HCT116 (cell line): ENCODE measurements around the gene CPT1B. TPM values are rescaled to one million over a fixed set of nuclear protein-coding genes. Genes with fewer than 3 reads are reported as not detected.
"Not testable (repeated sequence)": the region's sequence is repeated elsewhere in the genome, so short reads cannot be mapped to it uniquely, and the experiment has no call there.

ENCODE experiments used
- ATAC-seq: fragments of 200-7000 bp; cut with Tn5 transposase; 2 replicates; pipeline ENCODE4 v1.9.1; 2020; ENCODE audit warnings: mild to moderate bottlenecking, moderate library complexity
- BruUV-seq: library from RNA; stranded (reverse); fragments of 400-500 nt; replicated peaks from 2 replicates; lab custom pipeline; 2021; lab: Mats Ljungman, UMichigan
- CTCF ChIA-PET: fragments of 300-600 bp; sonication (Branson Sonifier 250); formaldehyde crosslinking; loops from one replicate; lab custom pipeline; 2021; ENCODE audit warnings: antibody characterized with exemption; lab: Charles Lee
- POLR2A ChIA-PET: fragments of 300-600, 350-600 bp; sonication (Branson Sonifier 250); formaldehyde crosslinking; loops from one replicate; lab custom pipeline; 2021; ENCODE audit warnings: antibody characterized with exemption; lab: Charles Lee
- RAD21 ChIA-PET, 2 experiments: fragments of 300-600 bp; sonication (Branson Sonifier 250); formaldehyde crosslinking; loops; one replicate each; lab custom pipeline; 2023; ENCODE audit warnings: low total read pairs in 2 of 2; ENCODE audit not compliant: uncharacterized antibody in 2 of 2, unreplicated experiment in 2 of 2, low non-redundant PET in 1 of 2; lab: Charles Lee
- DNase-seq: peaks from one replicate; pipeline ENCODE4 v3.0.0-alpha.2; 2010; ENCODE audit warnings: low read depth, low spot score
- H2AFZ ChIP-seq: fragments of 200-600 bp; shearing (Covaris generic), sonication (generic); 2 replicates; pipeline ENCODE4 v1.6.1; 2017; ENCODE audit warnings: low read depth, mixed run types, mixed read lengths, antibody characterized with exemption, low read length; ENCODE audit not compliant: poor library complexity, severe bottlenecking
- H3K27ac ChIP-seq: 2 replicates; pipeline ENCODE4 v1.5.1; 2012; ENCODE audit warnings: low read depth, low read length
- H3K27me3 ChIP-seq: fragments of 200-600 bp; sonication (generic); 2 replicates; pipeline ENCODE4 v1.6.1; 2016; ENCODE audit warnings: mixed run types, low read length, mixed read lengths; ENCODE audit not compliant: insufficient read depth
- H3K36me3 ChIP-seq, 2 experiments: fragments of 200-500 bp in 1 of 2; fragments of 200-600 bp in 1 of 2; sonication (Bioruptor generic) in 1 of 2; sonication (generic) in 1 of 2; 2 replicates each; pipeline versions ENCODE4 v1.5.1 to v1.6.1; 2014 to 2016; ENCODE audit warnings: low read length in 2 of 2, inconsistent platforms in 1 of 2, mixed read lengths in 1 of 2, mixed run types in 1 of 2; ENCODE audit not compliant: insufficient read depth in 2 of 2, control insufficient read depth in 1 of 2
- H3K4me1 ChIP-seq, 2 experiments: fragments of 200-600 bp in 1 of 2; sonication (generic) in 1 of 2; 2 replicates each; pipeline versions ENCODE4 v1.5.1 to v1.6.1; 2012 to 2017; ENCODE audit warnings: low read length in 2 of 2, inconsistent platforms in 1 of 2, mild to moderate bottlenecking in 1 of 2, mixed read lengths in 1 of 2, mixed run types in 1 of 2, moderate library complexity in 1 of 2; ENCODE audit not compliant: insufficient read depth in 2 of 2, control insufficient read depth in 1 of 2
- H3K4me2 ChIP-seq: fragments of 200-600 bp; sonication (generic); 2 replicates; pipeline ENCODE4 v1.6.1; 2017; ENCODE audit warnings: mixed run types, low read length, mixed read lengths
- H3K4me3 ChIP-seq, 2 experiments: fragments of 200-600 bp in 1 of 2; sonication (generic) in 1 of 2; replicated peaks in 1 of 2; 2 replicates each; pipeline ENCODE4 v1.5.1; 2011 to 2016; ENCODE audit warnings: low read length in 2 of 2, control low read depth in 1 of 2, low read depth in 1 of 2, mild to moderate bottlenecking in 1 of 2, mixed read lengths in 1 of 2, mixed run types in 1 of 2
- H3K79me2 ChIP-seq: fragments of 200-600 bp; sonication (generic); 2 replicates; pipeline ENCODE4 v1.6.1; 2017; ENCODE audit warnings: mild to moderate bottlenecking, mixed run types, low read length, moderate library complexity, mixed read lengths; ENCODE audit not compliant: insufficient read depth
- H3K9ac ChIP-seq: fragments of 200-600 bp; sonication (generic); 2 replicates; pipeline ENCODE4 v1.6.1; 2016; ENCODE audit warnings: low read length, mixed read lengths
- H3K9me2 ChIP-seq: fragments of 200-600 bp; sonication (generic), shearing (Covaris generic); 2 replicates; pipeline ENCODE4 v1.6.1; 2017; ENCODE audit warnings: mixed run types, mild to moderate bottlenecking, moderate library complexity; ENCODE audit not compliant: insufficient read depth
- H3K9me3 ChIP-seq, 2 experiments: fragments of 200-500 bp in 1 of 2; fragments of 200-600 bp in 1 of 2; sonication (Bioruptor generic) in 1 of 2; sonication (generic) in 1 of 2; 2 replicates each; pipeline ENCODE4 v1.6.1; 2014 to 2017; ENCODE audit warnings: low read length in 2 of 2, mixed read lengths in 2 of 2, inconsistent platforms in 1 of 2, low read depth in 1 of 2, mild to moderate bottlenecking in 1 of 2, mixed run types in 1 of 2, moderate library complexity in 1 of 2; ENCODE audit not compliant: control insufficient read depth in 1 of 2, insufficient read depth in 1 of 2
- H4K20me1 ChIP-seq: fragments of 200-600 bp; sonication (generic), shearing (Covaris generic); 2 replicates; pipeline ENCODE4 v1.6.1; 2017; ENCODE audit warnings: mixed run types, mild to moderate bottlenecking, moderate library complexity; ENCODE audit not compliant: insufficient read depth
- EGR1 ChIP-seq: IDR thresholded peaks from 2 replicates; pipeline ENCODE4 v1.6.1; 2012; ENCODE audit warnings: low read depth
- ELF1 ChIP-seq: IDR thresholded peaks from 2 replicates; pipeline ENCODE4 v1.6.1; 2012; ENCODE audit warnings: low read depth, borderline replicate concordance
- EZH2 ChIP-seq: fragments of 200-600 bp; sonication (generic); IDR thresholded peaks from 2 replicates; pipeline ENCODE4 v1.6.1; 2017; ENCODE audit warnings: antibody characterized with exemption, mixed run types
- FOSL1 ChIP-seq: IDR thresholded peaks from 2 replicates; pipeline ENCODE4 v1.6.1; 2012; ENCODE audit warnings: low read depth
- RAD21 ChIP-seq: IDR thresholded peaks from 2 replicates; pipeline ENCODE4 v1.6.1; 2012; ENCODE audit warnings: low read depth, mild to moderate bottlenecking
- SP1 ChIP-seq: IDR thresholded peaks from 2 replicates; pipeline ENCODE4 v1.6.1; 2012; ENCODE audit warnings: low read depth
- SRF ChIP-seq: IDR thresholded peaks from 2 replicates; pipeline ENCODE4 v1.6.1; 2012; ENCODE audit warnings: low read depth
- ZFX ChIP-seq: fragments of 450-650 bp; IDR thresholded peaks from 2 replicates; pipeline ENCODE4 v1.6.1; 2017
- ZNF274 ChIP-seq: fragments of 200-500 bp; sonication (Bioruptor generic); IDR thresholded peaks from 2 replicates; pipeline ENCODE4 v1.6.1; 2014; ENCODE audit warnings: mild to moderate bottlenecking, low read depth, low read length, inconsistent platforms
- intact Hi-C: fragments of 100-400 bp; cut with micrococcal nuclease; formaldehyde crosslinking; loops from 2 replicates; pipeline ENCODE4 v1.10.0; 2022
- total RNA-seq: library from RNA; stranded (reverse); gene quantifications from one replicate; pipeline ENCODE4 v1.2.1, GENCODE V29; 2021; ENCODE audit not compliant: unreplicated experiment

CPT1B gene
- total RNA-seq, 1 experiment from 2014 or later: 35.1 TPM

DNA sequence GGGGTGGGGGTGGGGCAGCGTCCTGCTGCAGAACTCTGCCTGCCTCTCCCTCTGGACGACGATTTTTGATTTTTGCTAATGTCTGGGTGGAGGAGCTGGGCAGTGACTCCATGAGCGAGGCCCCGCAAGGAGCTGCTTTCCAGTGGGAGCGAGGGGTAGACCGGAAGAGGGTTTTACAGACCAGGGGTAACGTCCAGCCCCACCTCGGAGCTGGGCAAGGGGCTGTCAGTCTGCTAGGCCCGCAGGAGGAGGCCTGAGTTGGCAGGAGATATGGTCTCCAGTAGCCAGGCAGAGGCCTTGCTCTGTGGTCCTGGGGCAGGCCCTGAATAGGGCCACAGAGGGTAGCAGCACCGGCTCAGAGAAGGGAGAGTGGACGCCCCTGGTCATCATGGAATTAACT, 31.4 kb upstream of the CPT1B start:
- RAD21 ChIA-PET: no interaction called here
- POLR2A ChIA-PET: no interaction called here
- Histone ChIP-seq H3K9me2 (no peaks in the 10 kb centered on the region), H3K4me1 (peaks cover 19 to 25% of the 10 kb centered on the region in 2 experiments), H3K4me2 (no peak overlapping the region), H3K4me3 (no peak overlapping the region), H3K9me3 (no peaks in the 10 kb centered on the region), H3K36me3 (no peaks in the 10 kb centered on the region), H3K27me3 (no peaks in the 10 kb centered on the region), H2AFZ (no peak overlapping the region), H3K79me2 (no peaks in the 10 kb centered on the region), H3K9ac (no peak overlapping the region), H3K27ac (no peak overlapping the region), H4K20me1 (no peaks in the 10 kb centered on the region)
- CTCF ChIA-PET: no interaction called here
- ATAC-seq: no peak
- DNase-seq: no peak
- TF ChIP-seq ELF1 (no peak), ZNF274 (no peak), SRF (no peak), RAD21 (no peak), FOSL1 (no peak), SP1 (no peak), EGR1 (no peak), EZH2 (no peak)
- no TSS peak for BruUV-seq
- intact Hi-C loops: no loop called here

GRCh38 chr22:50608996-50609395, 30.8 kb upstream of the CPT1B start:
- ChIA-PET RAD21 (no interaction called here), POLR2A (no interaction called here), CTCF (no interaction called here)
- Histone ChIP-seq H4K20me1 (no peaks in the 10 kb centered on the region), H3K4me1 (peaks cover 15 to 19% of the 10 kb centered on the region in 2 experiments), H3K9ac (no peak overlapping the region), H2AFZ (no peak overlapping the region), H3K4me2 (no peak overlapping the region), H3K9me2 (no peaks in the 10 kb centered on the region), H3K36me3 (no peaks in the 10 kb centered on the region), H3K79me2 (no peaks in the 10 kb centered on the region), H3K27me3 (no peaks in the 10 kb centered on the region), H3K9me3 (no peaks in the 10 kb centered on the region), H3K27ac (no peak overlapping the region), H3K4me3 (no peak overlapping the region)
- TF ChIP-seq RAD21: no peak
- TF ChIP-seq ZFX: no peak
- BruUV-seq: no TSS peak
- intact Hi-C loops: no loop called here
- no peak for DNase-seq
- ATAC-seq: no peak

DNA sequence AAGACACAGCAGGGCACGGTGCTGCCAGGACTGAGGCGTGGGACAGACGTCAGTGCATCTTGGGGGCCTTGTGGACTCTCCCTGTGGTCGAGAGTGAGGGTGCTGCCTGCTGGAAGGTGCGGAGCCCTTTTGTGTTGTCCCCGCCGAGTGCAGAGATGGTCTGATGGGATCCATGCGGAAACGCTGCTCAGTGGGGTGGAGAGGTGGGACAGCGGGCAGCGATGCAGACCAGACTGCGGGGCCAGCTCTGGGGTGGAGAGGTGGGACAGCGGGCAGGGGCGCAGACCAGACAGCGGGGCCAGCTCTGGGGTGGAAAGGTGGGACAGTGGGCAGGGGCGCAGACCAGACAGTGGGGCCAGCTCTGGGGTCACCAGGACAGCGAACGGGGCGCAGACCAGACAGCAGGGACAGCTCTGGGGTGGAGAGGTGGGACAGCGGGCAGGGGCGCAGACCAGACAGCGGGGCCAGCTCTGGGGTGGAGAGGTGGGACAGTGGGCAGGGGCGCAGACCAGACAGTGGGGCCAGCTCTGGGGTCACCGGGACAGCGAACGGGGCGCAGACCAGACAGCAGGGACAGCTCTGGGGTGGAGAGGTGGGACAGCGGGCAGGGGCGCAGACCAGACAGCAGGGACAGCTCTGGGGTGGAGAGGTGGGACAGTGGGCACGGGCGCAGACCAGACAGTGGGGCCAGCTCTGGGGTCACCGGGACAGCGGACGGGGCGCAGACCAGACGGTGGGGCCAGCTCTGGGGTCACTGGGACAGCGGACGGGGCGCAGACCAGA, 30.0 kb upstream of the CPT1B start:
- intact Hi-C loops, H2AFZ ChIP-seq, BruUV-seq, H3K9ac ChIP-seq, H3K9me3 ChIP-seq, H3K79me2 ChIP-seq, RAD21 ChIA-PET, H3K27ac ChIP-seq, POLR2A ChIA-PET, ATAC-seq, H3K4me3 ChIP-seq, DNase-seq, H4K20me1 ChIP-seq, CTCF ChIA-PET, H3K4me2 ChIP-seq, H3K9me2 ChIP-seq, H3K27me3 ChIP-seq, H3K36me3 ChIP-seq: not testable (repeated sequence)
- H3K4me1 ChIP-seq: peaks cover 8 to 12% of the 10 kb centered on the region in 2 experiments
